NB4 (cell line): ENCODE data around the gene HOXA6.

Source experiments
- CTCF ChIP-seq: IDR thresholded peaks from one replicate; pipeline ENCODE4 v1.5.1; 2012; ENCODE audit warnings: low read depth, low read length
- MAX ChIP-seq: IDR thresholded peaks from 2 replicates; pipeline ENCODE4 v1.6.1; 2011; ENCODE audit warnings: low read depth, low read length
- POLR2A ChIP-seq: IDR thresholded peaks from 2 replicates; pipeline ENCODE4 v1.6.1; 2011; ENCODE audit warnings: mild to moderate bottlenecking; ENCODE audit not compliant: insufficient read length; ENCODE audit errors: extremely low read depth

- TF ChIP-seq CTCF (no peak), POLR2A (no peak), MAX (no peak)
Observed at GRCh38 chr7:27124096-27124901, 23.3 kb downstream of the HOXA6 start.
